RWPE2 (cell line): Measurements from ENCODE around the gene SMC6.

Experiments used
- ATAC-seq: fragments of 200-7000 bp; cut with Tn5 transposase; 3 replicates; pipeline ENCODE4 v1.9.1; 2021; ENCODE audit warnings: low read depth
- DNase-seq: peaks from one replicate; pipeline ENCODE4 v3.0.0-alpha.2; 2020; ENCODE audit warnings: low spot score
- H3K27ac ChIP-seq: fragments of 450-650 bp; 2 replicates; pipeline ENCODE4 v1.5.1; 2017; ENCODE audit warnings: mild to moderate bottlenecking; ENCODE audit not compliant: poor library complexity, severe bottlenecking
- H3K27me3 ChIP-seq: fragments of 250-450 bp; sonication (Bioruptor Pico); 2 replicates; pipeline ENCODE4 v1.5.1; 2021; ENCODE audit warnings: mild to moderate bottlenecking, moderate library complexity; ENCODE audit not compliant: insufficient read depth, poor library complexity, severe bottlenecking
- H3K36me3 ChIP-seq: fragments of 250-450 bp; sonication (Bioruptor Pico); 2 replicates; pipeline ENCODE4 v1.5.1; 2020; ENCODE audit warnings: low read depth, mild to moderate bottlenecking, moderate library complexity
- H3K4me1 ChIP-seq: fragments of 250-450 bp; sonication (Bioruptor Pico); 2 replicates; pipeline ENCODE4 v1.5.1; 2021; ENCODE audit warnings: mild to moderate bottlenecking, moderate library complexity; ENCODE audit not compliant: insufficient read depth, poor library complexity, severe bottlenecking
- H3K4me3 ChIP-seq: fragments of 250-450 bp; sonication (Bioruptor Pico); 2 replicates; pipeline ENCODE4 v1.5.1; 2021; ENCODE audit warnings: mild to moderate bottlenecking, moderate library complexity; ENCODE audit not compliant: severe bottlenecking
- H3K9me3 ChIP-seq: fragments of 250-450 bp; sonication (Bioruptor Pico); 2 replicates; pipeline ENCODE4 v1.5.1; 2021; ENCODE audit warnings: mild to moderate bottlenecking, moderate library complexity; ENCODE audit not compliant: severe bottlenecking
- TF ChIP-seq, protein P1 (sequence below): fragments of 450-650 bp; IDR thresholded peaks from one replicate; pipeline ENCODE4 v1.5.1; 2017; ENCODE audit warnings: mild to moderate bottlenecking, moderate library complexity; ENCODE audit not compliant: poor library complexity, severe bottlenecking

SMC6 gene

DNA sequence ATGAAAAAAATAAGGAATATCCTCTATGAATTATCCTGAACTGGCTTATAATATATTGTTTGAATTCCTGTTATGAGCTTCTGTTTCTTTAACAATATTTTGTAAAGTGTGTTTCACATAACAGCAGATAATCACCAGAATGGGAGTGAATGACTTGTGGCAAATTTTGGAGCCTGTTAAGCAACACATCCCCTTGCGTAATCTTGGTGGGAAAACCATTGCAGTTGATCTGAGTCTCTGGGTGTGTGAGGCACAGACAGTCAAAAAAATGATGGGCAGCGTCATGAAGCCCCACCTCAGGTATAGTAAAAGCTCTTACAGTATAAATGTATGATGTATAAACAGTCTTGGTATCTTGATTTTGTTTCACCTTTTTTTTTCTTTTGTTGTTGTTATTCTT lies 6.2 kb upstream of the SMC6 start:
- Histone ChIP-seq H3K4me3 (no peak overlapping the region), H3K36me3 (peaks cover 58% of the 10 kb centered on the region), H3K27me3 (no peaks in the 10 kb centered on the region), H3K9me3 (no peaks in the 10 kb centered on the region), H3K4me1 (peaks cover 34% of the 10 kb centered on the region), H3K27ac (no peak overlapping the region)
- TF ChIP-seq, protein P1, sequence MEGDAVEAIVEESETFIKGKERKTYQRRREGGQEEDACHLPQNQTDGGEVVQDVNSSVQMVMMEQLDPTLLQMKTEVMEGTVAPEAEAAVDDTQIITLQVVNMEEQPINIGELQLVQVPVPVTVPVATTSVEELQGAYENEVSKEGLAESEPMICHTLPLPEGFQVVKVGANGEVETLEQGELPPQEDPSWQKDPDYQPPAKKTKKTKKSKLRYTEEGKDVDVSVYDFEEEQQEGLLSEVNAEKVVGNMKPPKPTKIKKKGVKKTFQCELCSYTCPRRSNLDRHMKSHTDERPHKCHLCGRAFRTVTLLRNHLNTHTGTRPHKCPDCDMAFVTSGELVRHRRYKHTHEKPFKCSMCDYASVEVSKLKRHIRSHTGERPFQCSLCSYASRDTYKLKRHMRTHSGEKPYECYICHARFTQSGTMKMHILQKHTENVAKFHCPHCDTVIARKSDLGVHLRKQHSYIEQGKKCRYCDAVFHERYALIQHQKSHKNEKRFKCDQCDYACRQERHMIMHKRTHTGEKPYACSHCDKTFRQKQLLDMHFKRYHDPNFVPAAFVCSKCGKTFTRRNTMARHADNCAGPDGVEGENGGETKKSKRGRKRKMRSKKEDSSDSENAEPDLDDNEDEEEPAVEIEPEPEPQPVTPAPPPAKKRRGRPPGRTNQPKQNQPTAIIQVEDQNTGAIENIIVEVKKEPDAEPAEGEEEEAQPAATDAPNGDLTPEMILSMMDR: no peak
- ATAC-seq (no peak), DNase-seq (no peak)

DNA sequence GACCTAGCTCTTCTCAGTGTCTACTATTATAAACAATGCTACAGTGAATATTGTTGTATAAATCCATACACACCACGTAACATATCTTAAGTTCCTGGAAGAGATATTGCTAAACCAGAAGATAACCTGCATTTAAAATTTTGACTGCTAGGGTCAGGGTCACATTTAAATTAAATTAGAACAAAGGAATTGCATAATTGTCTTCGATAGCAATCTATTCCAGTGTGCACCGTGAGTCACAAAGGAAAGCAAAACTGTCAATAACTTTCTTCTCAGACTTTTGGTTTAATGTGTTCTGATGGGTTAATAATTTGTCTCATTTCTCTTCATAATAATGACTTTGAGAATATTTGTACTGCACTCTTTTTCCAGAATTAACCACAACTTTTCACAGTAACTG lies 4.5 kb upstream of the SMC6 start:
- ATAC-seq: no peak
- TF ChIP-seq, protein P1: no peak
- Histone ChIP-seq H3K4me1 (peaks cover 34% of the 10 kb centered on the region), H3K36me3 (peaks cover 41% of the 10 kb centered on the region), H3K27ac (peak overlapping the region; percentile 22), H3K9me3 (no peaks in the 10 kb centered on the region), H3K4me3 (no peak overlapping the region), H3K27me3 (no peaks in the 10 kb centered on the region)
- no peak for DNase-seq

DNA sequence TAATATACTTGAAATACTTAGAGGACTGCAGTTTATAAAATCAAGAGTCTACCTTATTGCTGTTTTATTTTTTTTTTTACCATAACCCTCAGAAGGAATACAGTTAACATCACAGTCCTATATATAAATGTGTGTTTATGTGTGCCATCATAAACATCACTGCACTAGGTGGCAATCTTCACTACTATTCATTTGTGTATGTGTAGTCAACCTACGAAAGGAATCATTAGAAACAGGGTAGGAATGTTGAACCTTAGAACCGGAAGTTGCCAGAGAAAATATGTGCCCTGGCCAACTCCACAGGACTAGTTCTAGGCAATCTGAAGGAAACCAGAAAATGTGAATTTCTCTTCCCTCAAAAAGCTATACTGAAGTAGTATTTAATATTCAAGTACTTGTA lies 3.7 kb upstream of the SMC6 start:
- DNase-seq: no peak
- H3K4me3 ChIP-seq: no peak overlapping the region
- no peaks in the 10 kb centered on the region for H3K27me3 ChIP-seq
- ATAC-seq: peak; percentile 40
- TF ChIP-seq, protein P1: peak; percentile 33
- peaks cover 37% of the 10 kb centered on the region for H3K4me1 ChIP-seq
- H3K27ac ChIP-seq: peak overlapping the region; percentile 22
- H3K9me3 ChIP-seq: no peaks in the 10 kb centered on the region
- peaks cover 33% of the 10 kb centered on the region for H3K36me3 ChIP-seq

DNA sequence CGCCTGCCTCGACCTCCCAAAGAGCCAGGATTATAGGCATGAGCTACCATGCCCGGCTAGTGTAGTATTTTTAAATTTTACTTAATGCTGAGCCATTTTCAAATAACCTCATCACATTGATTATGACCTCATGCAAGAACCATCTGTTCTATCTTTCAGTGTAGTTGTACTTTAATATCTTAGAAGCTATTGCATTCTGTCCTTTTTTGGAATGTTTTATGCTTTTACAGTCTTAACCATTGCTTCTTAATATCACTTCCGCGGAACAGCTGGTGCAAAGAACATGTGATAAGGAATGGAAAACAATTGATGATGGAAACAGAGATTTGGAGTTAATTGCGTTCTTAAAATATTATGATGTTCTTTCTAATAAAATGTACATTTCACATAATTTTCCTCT lies 3.1 kb upstream of the SMC6 start:
- Histone ChIP-seq H3K4me1 (peaks cover 44% of the 10 kb centered on the region), H3K4me3 (no peak overlapping the region)

DNA sequence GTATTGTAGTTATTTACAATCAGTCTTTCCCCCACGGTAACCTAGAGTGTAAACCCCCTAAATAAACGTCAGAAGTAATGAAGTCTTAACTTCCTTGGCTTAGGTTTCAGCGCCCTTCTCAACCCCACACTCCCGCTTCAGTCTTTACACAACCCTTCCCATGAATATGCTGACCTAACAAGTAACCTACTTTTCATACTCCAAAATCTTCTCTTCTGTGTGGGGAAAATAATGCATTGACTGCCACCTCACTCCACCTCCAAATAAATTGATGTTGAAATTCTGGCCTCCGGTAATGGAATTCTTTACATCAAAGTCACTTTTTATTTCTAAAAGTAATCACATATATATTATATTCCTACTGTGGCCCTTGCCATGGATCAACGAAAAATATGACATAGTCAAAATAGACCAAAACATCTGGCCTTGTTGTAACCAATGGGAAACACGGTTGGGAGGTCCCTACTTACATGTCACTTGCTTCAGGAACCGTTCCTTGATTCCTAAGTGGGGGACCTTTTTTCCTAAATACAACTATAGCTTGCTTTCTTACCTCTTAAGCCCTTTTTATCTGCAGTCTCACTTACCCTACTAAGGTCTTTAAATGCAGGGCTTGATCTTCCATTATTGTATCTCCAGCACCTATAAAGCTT lies 1.3 kb upstream of the SMC6 start:
- Histone ChIP-seq H3K4me1 (peaks cover 47% of the 10 kb centered on the region), H3K9me3 (no peaks in the 10 kb centered on the region), H3K27ac (peak overlapping the region; percentile 84), H3K4me3 (peak overlapping the region; percentile 90), H3K36me3 (peaks cover 25% of the 10 kb centered on the region; the same call in 1 of the 2 replicates), H3K27me3 (no peaks in the 10 kb centered on the region)
- TF ChIP-seq, protein P1: no peak
- DNase-seq (no peak), ATAC-seq (no peak)

More for the DNA sequence above, 3.1 kb upstream of the SMC6 start:
- H3K36me3 ChIP-seq: peaks cover 35% of the 10 kb centered on the region
- no peaks in the 10 kb centered on the region for H3K27me3 ChIP-seq
- ATAC-seq (no peak), DNase-seq (no peak)
- TF ChIP-seq, protein P1: no peak
- H3K9me3 ChIP-seq: no peaks in the 10 kb centered on the region
- H3K27ac ChIP-seq: no peak overlapping the region
